ENCODE measurements around the gene PMPCA. TPM values are rescaled to one million over a fixed set of nuclear protein-coding genes. Genes with fewer than 3 reads are reported as not detected.

Gene PMPCA
- total RNA-seq, 1 donor from 2014 or later: 36.8 TPM

- DNase-seq (ENCODE audit: low read depth in 2 of 2): no peak
These were observed 36.9 kb upstream of the PMPCA start, which contains the start of gene CARD9 for GRCh38 chr9:136373300-136374182. CARD9 (minus strand) TSS chr9:136373669; CDS start chr9:136372078, 1,591 bp downstream.

- no peak for DNase-seq (ENCODE audit: low read depth in 2 of 2)
These were observed 36.3 kb upstream of the PMPCA start for GRCh38 chr9:136374183-136374575.

GRCh38 chr9:136375096-136375495, 35.4 kb upstream of the PMPCA start:
- no peak for DNase-seq (ENCODE audit: low read depth in 2 of 2)

GRCh38 chr9:136376457-136376856, 34.0 kb upstream of the PMPCA start:
- no peak for DNase-seq (ENCODE audit: low read depth in 2 of 2)

GRCh38 chr9:136377341-136378169, 32.9 kb upstream of the PMPCA start:
- no peak for DNase-seq (ENCODE audit: low read depth in 2 of 2)

GRCh38 chr9:136378170-136379002, 32.1 kb upstream of the PMPCA start:
- no peak for DNase-seq (ENCODE audit: low read depth in 2 of 2)

- DNase-seq (ENCODE audit: low read depth in 2 of 2): no peak
These were observed 31.5 kb upstream of the PMPCA start for GRCh38 chr9:136379003-136379287.

- no peak for DNase-seq (ENCODE audit: low read depth in 2 of 2)
These were observed 31.1 kb upstream of the PMPCA start for GRCh38 chr9:136379401-136379800.

GRCh38 chr9:136379891-136380290, 30.6 kb upstream of the PMPCA start:
- DNase-seq (ENCODE audit: low read depth in 2 of 2): no peak

GRCh38 chr9:136380381-136380780, 30.1 kb upstream of the PMPCA start:
- DNase-seq (ENCODE audit: low read depth in 2 of 2): no peak

- DNase-seq (ENCODE audit: low read depth in 2 of 2): no peak
These were observed 29.1 kb upstream of the PMPCA start for GRCh38 chr9:136381311-136381710.

GRCh38 chr9:136381966-136382513, 28.4 kb upstream of the PMPCA start:
- no peak for DNase-seq (ENCODE audit: low read depth in 2 of 2)

- DNase-seq (ENCODE audit: low read depth in 2 of 2): no peak
These were observed 27.0 kb upstream of the PMPCA start for GRCh38 chr9:136383436-136383835.

GRCh38 chr9:136385015-136385414, 25.4 kb upstream of the PMPCA start:
- no peak for DNase-seq (ENCODE audit: low read depth in 2 of 2)

- DNase-seq (ENCODE audit: low read depth in 2 of 2): no peak
These were observed 24.4 kb upstream of the PMPCA start for GRCh38 chr9:136386018-136386417.

- DNase-seq (ENCODE audit: low read depth in 2 of 2): no peak
These were observed 23.2 kb upstream of the PMPCA start for GRCh38 chr9:136387217-136387616.

GRCh38 chr9:136389396-136389795, 21.1 kb upstream of the PMPCA start:
- no peak for DNase-seq (ENCODE audit: low read depth in 2 of 2)

- DNase-seq (ENCODE audit: low read depth in 2 of 2): no peak
These were observed 18.5 kb upstream of the PMPCA start for GRCh38 chr9:136391737-136392537.

GRCh38 chr9:136392538-136393449, 17.7 kb upstream of the PMPCA start:
- DNase-seq (ENCODE audit: low read depth in 2 of 2): no peak

GRCh38 chr9:136393531-136393930, 16.9 kb upstream of the PMPCA start:
- DNase-seq (ENCODE audit: low read depth in 2 of 2): no peak
